CD4-positive, CD25-positive, alpha-beta regulatory T cell (primary cell): Measurements from ENCODE around the gene BDKRB1. TPM values are rescaled to one million over a fixed set of nuclear protein-coding genes. Genes with fewer than 3 reads are reported as not detected.
A peak's percentile ranks its signal among the peaks of the same experiment; 100 is the strongest.

Experiments used
- ATAC-seq, 2 donors: fragments of 150-1000 bp; cut with Tn5 transposase; one replicate each; pipeline ENCODE4 v1.10.0; 2021; ENCODE audit warnings: low read depth in 2 of 2, moderate number of reproducible peaks in 2 of 2, moderate library complexity in 1 of 2
- DNase-seq, 3 donors: peaks; one replicate each; pipeline versions ENCODE4 v3.0.0 to v3.0.0-alpha.2; 2012 to 2022; ENCODE audit warnings: mixed read lengths in 1 of 3
- H3K27ac ChIP-seq: one replicate; pipeline ENCODE4 v1.7.0; 2013; ENCODE audit warnings: mild to moderate bottlenecking, low read length; ENCODE audit not compliant: insufficient read depth, poor library complexity, severe bottlenecking
- H3K27me3 ChIP-seq: one replicate; pipeline ENCODE4 v1.7.0; 2013; ENCODE audit warnings: low read length; ENCODE audit not compliant: control insufficient read depth, insufficient read depth
- H3K36me3 ChIP-seq: one replicate; pipeline ENCODE4 v1.7.0; 2013; ENCODE audit warnings: mild to moderate bottlenecking, low read length, moderate library complexity; ENCODE audit not compliant: control insufficient read depth, insufficient read depth
- H3K4me1 ChIP-seq: 2 replicates; pipeline ENCODE4 v1.7.0; 2013; ENCODE audit warnings: mild to moderate bottlenecking, low read length; ENCODE audit not compliant: insufficient read depth, control insufficient read depth, poor library complexity, severe bottlenecking
- H3K4me3 ChIP-seq: one replicate; pipeline ENCODE4 v1.7.0; 2013; ENCODE audit warnings: low read depth, mild to moderate bottlenecking, low read length, moderate library complexity
- H3K9me3 ChIP-seq, 2 experiments: 1 replicate in 1 of 2; 2 replicates in 1 of 2; pipeline ENCODE4 v1.7.0; 2013; ENCODE audit warnings: low read length in 2 of 2, mild to moderate bottlenecking in 1 of 2, moderate library complexity in 1 of 2; ENCODE audit not compliant: control insufficient read depth in 2 of 2
- H3K27ac Mint-ChIP-seq, 3 donors: one replicate each; pipeline ENCODE4 v1.8.0; 2020 to 2022; ENCODE audit warnings: mild to moderate bottlenecking in 3 of 3, mixed read lengths in 3 of 3, moderate library complexity in 2 of 3
- H3K27me3 Mint-ChIP-seq: one replicate; pipeline ENCODE4 v1.8.0; 2022; ENCODE audit warnings: mild to moderate bottlenecking, mixed read lengths
- H3K36me3 Mint-ChIP-seq: one replicate; pipeline ENCODE4 v1.8.0; 2020; ENCODE audit warnings: mixed read lengths
- H3K4me1 Mint-ChIP-seq, 4 donors: one replicate each; pipeline ENCODE4 v1.8.0; 2020 to 2022; ENCODE audit warnings: mixed read lengths in 4 of 4, mild to moderate bottlenecking in 1 of 4
- H3K4me3 Mint-ChIP-seq, 4 donors: one replicate each; pipeline ENCODE4 v1.8.0; 2020 to 2022; ENCODE audit warnings: mild to moderate bottlenecking in 4 of 4, mixed read lengths in 4 of 4, moderate library complexity in 3 of 4
- H3K9me3 Mint-ChIP-seq, 7 donors: one replicate each; pipeline ENCODE4 v1.8.0; 2020 to 2022; ENCODE audit warnings: mixed read lengths in 7 of 7, mild to moderate bottlenecking in 3 of 7, moderate library complexity in 2 of 7
- polyA plus RNA-seq, 4 donors: library from polyadenylated mRNA; unstranded; fragments of 300-500 nt; fragmentation: Illumina TruSeq; gene quantifications; one replicate each; pipeline ENCODE4 v1.2.3, GENCODE V29; 2021
- total RNA-seq: library from RNA; stranded (reverse); gene quantifications from one replicate; pipeline ENCODE4 v1.2.3, GENCODE V29; 2022

The BDKRB1 gene
- total and polyA plus RNA-seq, 5 donors from 2014 or later, result not detected

DNA sequence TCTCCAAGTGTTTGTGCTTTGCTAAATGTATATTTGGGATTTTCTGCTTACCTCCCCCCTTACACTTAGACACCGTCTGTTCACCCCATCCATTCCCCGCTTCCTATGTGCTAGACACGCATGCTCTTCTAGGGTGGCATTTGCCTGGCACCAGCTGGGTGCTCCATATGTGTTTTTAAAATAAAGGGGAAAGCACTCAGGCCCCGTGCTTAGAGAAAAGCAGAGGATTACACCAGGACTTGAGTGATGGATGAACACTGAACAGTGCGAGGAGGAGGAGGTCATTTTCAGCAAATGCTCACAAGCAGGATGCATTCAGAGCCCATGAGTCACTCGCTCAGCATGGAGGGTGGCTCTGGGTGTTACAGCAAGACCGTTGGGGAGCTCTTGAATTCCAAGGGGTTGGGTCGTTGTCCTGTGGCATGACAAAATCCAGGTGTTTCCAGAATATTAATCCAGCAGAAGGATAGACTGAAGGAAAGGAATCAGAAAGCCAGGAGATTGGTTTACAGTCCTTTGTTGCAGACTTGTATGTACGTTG, 2.9 kb upstream of the BDKRB1 start:
- Mint-ChIP-seq H3K9me3 (no peaks in the 10 kb centered on the region), H3K4me1 (no peaks in the 10 kb centered on the region), H3K27me3 (peaks cover 47% of the 10 kb centered on the region), H3K27ac (no peak overlapping the region), H3K36me3 (no peaks in the 10 kb centered on the region), H3K4me3 (no peak overlapping the region)
- Histone ChIP-seq H3K4me3 (no peak overlapping the region), H3K4me1 (no peaks in the 10 kb centered on the region), H3K27ac (no peak overlapping the region), H3K27me3 (peaks cover 5% of the 10 kb centered on the region), H3K9me3 (no peaks in the 10 kb centered on the region), H3K36me3 (no peaks in the 10 kb centered on the region)
- no peak for ATAC-seq
- DNase-seq, result no peak

DNA sequence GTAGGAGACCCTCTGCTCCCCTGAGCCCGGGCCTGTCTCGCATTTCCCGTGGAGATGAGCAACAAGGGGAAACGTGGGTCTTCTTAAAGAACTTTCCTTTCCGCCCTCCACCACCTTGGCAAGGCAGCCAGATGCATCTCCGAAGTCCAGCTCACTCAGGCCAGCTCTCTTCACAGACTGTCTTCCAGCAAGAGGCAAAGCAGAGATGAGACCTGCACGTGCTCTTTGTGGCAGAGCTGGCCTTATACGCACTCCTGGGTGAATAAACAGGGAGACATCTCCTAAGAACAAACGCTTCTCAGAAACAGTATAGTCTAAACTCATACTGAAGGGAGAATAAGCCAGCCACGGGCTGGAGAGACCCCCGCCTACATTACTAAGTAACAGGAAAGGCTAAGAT, 1.3 kb upstream of the BDKRB1 start:
- ATAC-seq (no peak), DNase-seq (no peak)
- Mint-ChIP-seq H3K27ac (no peak overlapping the region), H3K36me3 (no peaks in the 10 kb centered on the region), H3K27me3 (peaks cover 47% of the 10 kb centered on the region), H3K9me3 (no peaks in the 10 kb centered on the region), H3K4me3 (no peak overlapping the region), H3K4me1 (no peaks in the 10 kb centered on the region)
- Histone ChIP-seq H3K27ac (no peak overlapping the region), H3K4me3 (no peak overlapping the region), H3K36me3 (no peaks in the 10 kb centered on the region), H3K27me3 (peaks cover 9% of the 10 kb centered on the region), H3K9me3 (no peaks in the 10 kb centered on the region), H3K4me1 (no peaks in the 10 kb centered on the region)

DNA sequence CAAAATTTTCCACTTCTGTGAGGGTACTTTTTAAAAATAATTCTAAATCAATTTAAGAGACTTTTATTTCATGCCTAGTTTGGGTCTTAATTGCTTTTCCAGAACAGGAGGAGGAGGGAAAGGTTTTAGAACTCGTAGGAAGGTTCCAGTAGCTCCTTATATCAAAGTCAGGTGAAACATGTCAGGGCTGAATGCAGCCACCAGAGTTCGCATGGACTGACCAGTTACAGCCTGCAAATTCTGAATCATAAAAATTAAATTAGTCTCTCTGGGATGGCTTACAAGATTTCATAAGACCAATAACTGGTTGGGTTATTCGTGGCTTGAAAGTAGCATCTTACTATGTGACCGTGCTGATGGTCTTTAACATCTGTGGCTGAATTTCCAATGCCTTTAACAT, 397 bp downstream of the BDKRB1 start:
- Histone ChIP-seq H3K9me3 (no peaks in the 10 kb centered on the region), H3K27ac (no peak overlapping the region), H3K27me3 (peaks cover 14% of the 10 kb centered on the region), H3K4me1 (no peaks in the 10 kb centered on the region), H3K4me3 (no peak overlapping the region), H3K36me3 (no peaks in the 10 kb centered on the region)
- Mint-ChIP-seq H3K27ac (no peak overlapping the region), H3K36me3 (no peaks in the 10 kb centered on the region), H3K4me1 (no peaks in the 10 kb centered on the region), H3K27me3 (peaks cover 47% of the 10 kb centered on the region), H3K4me3 (no peak overlapping the region), H3K9me3 (no peaks in the 10 kb centered on the region)
- DNase-seq, result no peak
- no peak for ATAC-seq

DNA sequence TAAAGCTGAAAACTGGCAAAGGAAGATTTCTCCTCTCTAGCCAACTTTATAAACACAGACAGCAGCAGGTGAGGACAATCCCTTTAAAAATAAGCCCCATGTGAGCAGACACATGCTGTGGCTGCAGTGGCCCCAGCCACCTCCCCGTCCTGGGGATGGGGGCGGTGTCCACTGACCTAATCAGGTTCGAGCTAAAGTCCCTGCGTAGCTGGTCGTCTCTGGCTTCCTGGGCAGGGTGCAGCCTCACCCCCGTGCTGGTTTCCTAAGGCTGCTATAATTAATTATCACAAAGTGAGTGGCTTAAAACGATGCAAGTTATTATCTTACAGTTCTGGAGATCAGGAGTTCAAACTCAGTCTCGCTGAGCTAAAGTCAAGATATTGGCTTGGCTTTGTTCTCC, 1.0 kb downstream of the BDKRB1 start:
- no peaks in the 10 kb centered on the region for H3K4me1 Mint-ChIP-seq
- no peaks in the 10 kb centered on the region for H3K9me3 ChIP-seq
- H3K27ac Mint-ChIP-seq, result no peak overlapping the region
- no peak overlapping the region for H3K27ac ChIP-seq
- H3K36me3 Mint-ChIP-seq, result no peaks in the 10 kb centered on the region
- ATAC-seq, result no peak
- H3K4me1 ChIP-seq, result no peaks in the 10 kb centered on the region
- no peaks in the 10 kb centered on the region for H3K9me3 Mint-ChIP-seq
- H3K4me3 Mint-ChIP-seq, result no peak overlapping the region
- H3K27me3 Mint-ChIP-seq, result peaks cover 40% of the 10 kb centered on the region
- H3K4me3 ChIP-seq, result no peak overlapping the region
- no peaks in the 10 kb centered on the region for H3K36me3 ChIP-seq
- peaks cover 12% of the 10 kb centered on the region for H3K27me3 ChIP-seq
- no peak for DNase-seq

DNA sequence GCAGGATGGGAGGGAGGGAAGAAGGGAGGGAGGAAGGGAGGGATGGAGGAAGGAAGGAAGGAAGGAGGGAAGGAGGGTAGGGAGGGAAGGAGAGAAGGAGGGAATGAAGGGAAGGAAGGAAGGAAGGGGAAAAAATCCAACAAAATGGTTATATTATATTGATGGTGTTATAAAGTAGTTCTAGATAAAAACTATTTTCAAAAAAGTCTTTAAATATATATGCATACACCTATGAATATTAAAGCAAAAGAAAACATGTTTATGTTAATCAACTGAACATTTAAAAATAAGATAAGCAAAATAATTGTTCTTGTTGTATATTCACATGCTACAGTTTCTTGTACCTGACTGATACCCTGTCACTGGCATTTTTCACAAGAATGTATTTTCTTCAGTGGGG, 1.9 kb downstream of the BDKRB1 start:
- Mint-ChIP-seq H3K36me3 (no peaks in the 10 kb centered on the region), H3K27me3 (peaks cover 40% of the 10 kb centered on the region), H3K27ac (no peak overlapping the region), H3K4me1 (no peaks in the 10 kb centered on the region), H3K9me3 (no peaks in the 10 kb centered on the region), H3K4me3 (no peak overlapping the region)
- peaks cover 12% of the 10 kb centered on the region for H3K27me3 ChIP-seq
- ATAC-seq (no peak), DNase-seq (no peak)
- H3K36me3 ChIP-seq, result no peaks in the 10 kb centered on the region
- no peak overlapping the region for H3K27ac ChIP-seq
- H3K9me3 ChIP-seq, result no peaks in the 10 kb centered on the region
- no peak overlapping the region for H3K4me3 ChIP-seq
- H3K4me1 ChIP-seq, result no peaks in the 10 kb centered on the region

DNA sequence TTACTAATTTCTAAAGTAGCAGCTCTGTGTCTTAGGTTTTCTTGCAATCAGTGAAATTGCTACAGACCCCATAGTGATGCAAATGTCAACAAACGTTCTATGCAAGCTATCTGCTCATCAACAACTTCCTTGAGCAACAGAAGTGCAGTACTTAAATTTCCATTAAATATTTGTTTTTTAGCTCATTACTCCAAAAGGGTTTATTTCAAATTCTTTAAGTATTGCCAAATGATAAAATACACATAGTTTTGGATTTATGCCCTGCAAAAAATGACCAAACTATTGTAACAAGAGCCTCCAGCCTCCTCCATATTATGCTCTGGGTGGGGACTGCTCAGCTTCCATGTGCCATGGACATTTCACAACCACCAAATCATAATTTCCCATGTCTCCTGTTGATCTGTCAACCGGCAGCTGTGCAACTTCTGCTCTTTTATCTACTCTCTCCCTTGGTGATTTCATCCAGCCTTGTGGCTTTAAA, 4.4 kb downstream of the BDKRB1 start:
- DNase-seq (no peak), ATAC-seq (no peak)
- Mint-ChIP-seq H3K27ac (no peak overlapping the region), H3K4me3 (no peak overlapping the region), H3K9me3 (no peaks in the 10 kb centered on the region), H3K36me3 (no peaks in the 10 kb centered on the region), H3K4me1 (no peaks in the 10 kb centered on the region), H3K27me3 (peaks cover 24% of the 10 kb centered on the region)
- Histone ChIP-seq H3K36me3 (no peaks in the 10 kb centered on the region), H3K27ac (no peak overlapping the region), H3K9me3 (no peaks in the 10 kb centered on the region), H3K4me1 (no peaks in the 10 kb centered on the region), H3K27me3 (peaks cover 12% of the 10 kb centered on the region), H3K4me3 (no peak overlapping the region)

DNA sequence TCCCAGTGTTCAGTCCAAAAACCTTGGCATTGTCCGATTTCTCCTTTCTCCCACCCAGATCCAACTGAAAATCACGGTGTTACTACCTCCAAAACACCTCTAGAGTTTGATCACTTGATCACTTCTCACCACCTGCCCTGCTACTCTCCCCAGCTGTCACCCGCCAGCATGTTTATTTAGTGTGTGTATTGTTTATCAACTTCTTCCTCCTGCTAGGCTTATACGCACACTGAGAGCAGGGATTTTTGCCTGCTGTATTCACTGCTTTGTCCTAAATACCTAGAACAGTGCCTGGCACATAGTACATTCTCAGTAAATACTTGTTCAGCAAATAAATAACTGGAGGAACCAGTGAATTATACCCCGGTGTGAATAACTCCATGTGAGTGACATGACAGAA, 5.0 kb downstream of the BDKRB1 start:
- H3K27me3 ChIP-seq, result peaks cover 9% of the 10 kb centered on the region
- DNase-seq, result no peak
- Mint-ChIP-seq H3K4me1 (no peaks in the 10 kb centered on the region), H3K36me3 (no peaks in the 10 kb centered on the region), H3K27me3 (peaks cover 24% of the 10 kb centered on the region), H3K9me3 (no peaks in the 10 kb centered on the region), H3K27ac (no peak overlapping the region), H3K4me3 (no peak overlapping the region)
- no peaks in the 10 kb centered on the region for H3K36me3 ChIP-seq
- H3K4me1 ChIP-seq, result no peaks in the 10 kb centered on the region
- H3K27ac ChIP-seq, result no peak overlapping the region
- no peaks in the 10 kb centered on the region for H3K9me3 ChIP-seq
- H3K4me3 ChIP-seq, result no peak overlapping the region
- no peak for ATAC-seq

DNA sequence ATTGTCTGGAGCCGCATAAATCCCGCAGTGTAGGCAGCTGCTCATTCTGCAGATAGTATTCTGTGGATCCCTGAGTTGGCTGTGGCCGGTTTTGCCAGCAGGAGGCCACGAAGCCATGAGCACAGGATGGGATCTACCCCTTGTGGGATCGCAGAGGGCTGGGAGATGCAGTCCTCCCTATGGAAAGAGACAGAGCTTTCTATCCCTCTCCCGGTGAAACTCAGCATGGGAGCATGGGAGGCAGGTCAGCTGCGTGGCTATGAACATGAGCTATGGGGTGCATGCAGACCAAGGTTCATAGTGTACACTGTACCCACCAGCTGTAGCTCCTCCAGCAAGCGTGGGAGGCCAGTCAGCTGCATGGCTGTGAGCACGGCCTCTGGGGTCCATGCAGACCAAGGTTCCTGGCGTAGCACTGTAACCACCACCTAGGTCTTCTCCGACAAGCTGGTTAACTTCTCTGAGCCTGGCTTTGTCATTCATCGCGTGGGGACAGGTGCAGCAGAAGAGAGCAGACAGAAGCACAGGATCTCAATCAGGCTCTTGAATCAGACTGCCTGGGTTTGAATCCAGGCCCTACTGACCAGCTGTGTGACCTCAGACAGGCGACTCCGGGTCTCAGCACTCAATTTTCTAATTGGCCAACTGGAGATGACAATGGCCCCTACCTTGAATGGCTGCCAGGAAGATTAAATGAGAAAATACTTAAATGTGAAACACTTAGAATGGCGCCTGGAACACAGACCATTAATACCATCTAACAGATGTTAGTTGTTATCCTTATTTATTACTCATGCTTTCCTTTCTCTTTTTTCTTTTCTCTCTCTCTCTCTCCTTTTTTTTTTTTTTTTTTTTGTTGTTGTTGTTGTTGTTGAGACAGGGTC, 6.0 kb downstream of the BDKRB1 start:
- Histone ChIP-seq H3K27me3 (peaks cover 9% of the 10 kb centered on the region), H3K4me3 (no peak overlapping the region), H3K27ac (no peak overlapping the region), H3K9me3 (no peaks in the 10 kb centered on the region), H3K36me3 (no peaks in the 10 kb centered on the region), H3K4me1 (no peaks in the 10 kb centered on the region)
- H3K4me1 Mint-ChIP-seq, result no peaks in the 10 kb centered on the region
- H3K27ac Mint-ChIP-seq, result no peak overlapping the region
- no peak for ATAC-seq
- H3K9me3 Mint-ChIP-seq, result peaks cover 0 to 4% (median 0%) of the 10 kb centered on the region in 7 donors
- peak overlapping the region in 1 of 4 donors; percentile 75 for H3K4me3 Mint-ChIP-seq
- peaks cover 19% of the 10 kb centered on the region for H3K27me3 Mint-ChIP-seq
- H3K36me3 Mint-ChIP-seq, result no peaks in the 10 kb centered on the region
- no peak for DNase-seq
